ENCODE results near the gene CAB39. TPM values are rescaled to one million over a fixed set of nuclear protein-coding genes. Genes with fewer than 3 reads are reported as not detected.

The CAB39 gene
- total RNA-seq, 1 donor from 2014 or later: 68.6 TPM

DNA sequence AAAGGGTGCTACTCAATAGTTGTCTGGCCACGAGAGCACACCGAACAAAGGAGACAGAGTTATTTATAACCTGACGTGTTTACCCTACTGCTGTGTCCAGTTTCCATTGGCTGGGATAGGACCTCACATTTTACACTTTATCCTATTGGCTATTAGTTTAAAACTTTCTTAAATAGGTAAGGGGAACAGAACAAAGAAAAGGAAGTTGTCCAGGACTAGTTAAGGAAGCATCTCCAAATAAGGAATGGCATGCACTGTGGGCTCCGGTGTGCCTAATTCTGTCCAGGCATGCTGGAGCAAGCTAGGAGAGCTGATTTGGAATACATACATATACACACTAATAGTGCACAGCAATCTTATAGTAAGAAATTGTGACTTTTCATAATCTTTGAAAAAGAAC is 72.2 kb downstream of the CAB39 start:
- Mint-ChIP-seq H3K9me3 (peaks cover 15% of the 10 kb centered on the region), H3K4me3 (no peak overlapping the region), H3K4me1 (peaks cover 37% of the 10 kb centered on the region), H3K36me3 (ENCODE audit: low read depth) (peaks cover 73% of the 10 kb centered on the region), H3K27ac (no peak overlapping the region), H3K27me3 (no peaks in the 10 kb centered on the region)
- ATAC-seq (ENCODE audit: low read depth) (no peak), DNase-seq (no peak)
- intact Hi-C loops (cut with micrococcal nuclease): no loop called here
- POLR2A ChIA-PET: no interaction called here
- CTCF ChIA-PET: no interaction called here
- TF ChIP-seq, protein P1, sequence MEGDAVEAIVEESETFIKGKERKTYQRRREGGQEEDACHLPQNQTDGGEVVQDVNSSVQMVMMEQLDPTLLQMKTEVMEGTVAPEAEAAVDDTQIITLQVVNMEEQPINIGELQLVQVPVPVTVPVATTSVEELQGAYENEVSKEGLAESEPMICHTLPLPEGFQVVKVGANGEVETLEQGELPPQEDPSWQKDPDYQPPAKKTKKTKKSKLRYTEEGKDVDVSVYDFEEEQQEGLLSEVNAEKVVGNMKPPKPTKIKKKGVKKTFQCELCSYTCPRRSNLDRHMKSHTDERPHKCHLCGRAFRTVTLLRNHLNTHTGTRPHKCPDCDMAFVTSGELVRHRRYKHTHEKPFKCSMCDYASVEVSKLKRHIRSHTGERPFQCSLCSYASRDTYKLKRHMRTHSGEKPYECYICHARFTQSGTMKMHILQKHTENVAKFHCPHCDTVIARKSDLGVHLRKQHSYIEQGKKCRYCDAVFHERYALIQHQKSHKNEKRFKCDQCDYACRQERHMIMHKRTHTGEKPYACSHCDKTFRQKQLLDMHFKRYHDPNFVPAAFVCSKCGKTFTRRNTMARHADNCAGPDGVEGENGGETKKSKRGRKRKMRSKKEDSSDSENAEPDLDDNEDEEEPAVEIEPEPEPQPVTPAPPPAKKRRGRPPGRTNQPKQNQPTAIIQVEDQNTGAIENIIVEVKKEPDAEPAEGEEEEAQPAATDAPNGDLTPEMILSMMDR (IDR thresholded peaks at IDR 0.05): no peak

GRCh38 chr2:230785346-230785745 is 72.7 kb downstream of the CAB39 start:
- peak overlapping the region; percentile 17 for H3K4me3 Mint-ChIP-seq
- peaks cover 74% of the 10 kb centered on the region for H3K36me3 Mint-ChIP-seq (ENCODE audit: low read depth)
- peaks cover 37% of the 10 kb centered on the region for H3K4me1 Mint-ChIP-seq
- TF ChIP-seq, protein P1 (IDR thresholded peaks at IDR 0.05): no peak
- DNase-seq (no peak), ATAC-seq (ENCODE audit: low read depth) (no peak)
- H3K27me3 Mint-ChIP-seq: no peaks in the 10 kb centered on the region
- CTCF ChIA-PET: no interaction called here
- no peak overlapping the region for H3K27ac Mint-ChIP-seq
- POLR2A ChIA-PET: interaction anchor here (0.6 kb wide), 1 partner anchor 122 kb away, joined by 3 read pairs; no protein-coding TSS in a partner anchor
- H3K9me3 Mint-ChIP-seq: peaks cover 15% of the 10 kb centered on the region
- intact Hi-C loops (cut with micrococcal nuclease): no loop called here

- no peak overlapping the region for H3K27ac Mint-ChIP-seq
- intact Hi-C loops (cut with micrococcal nuclease): no loop called here
- ATAC-seq (ENCODE audit: low read depth) (no peak), DNase-seq (no peak)
- peaks cover 79% of the 10 kb centered on the region for H3K36me3 Mint-ChIP-seq (ENCODE audit: low read depth)
- ChIA-PET POLR2A (no interaction called here), CTCF (interaction anchor here (1.2 kb wide), 1 partner anchor 12 kb away, joined by 3 read pairs; no protein-coding TSS in a partner anchor)
- H3K4me3 Mint-ChIP-seq: no peak overlapping the region
- H3K9me3 Mint-ChIP-seq: peaks cover 15% of the 10 kb centered on the region
- TF ChIP-seq, protein P1 (IDR thresholded peaks at IDR 0.05): no peak
- no peaks in the 10 kb centered on the region for H3K27me3 Mint-ChIP-seq
- H3K4me1 Mint-ChIP-seq: peaks cover 28% of the 10 kb centered on the region
Measured at GRCh38 chr2:230787101-230787500, 74.5 kb downstream of the CAB39 start.

DNA sequence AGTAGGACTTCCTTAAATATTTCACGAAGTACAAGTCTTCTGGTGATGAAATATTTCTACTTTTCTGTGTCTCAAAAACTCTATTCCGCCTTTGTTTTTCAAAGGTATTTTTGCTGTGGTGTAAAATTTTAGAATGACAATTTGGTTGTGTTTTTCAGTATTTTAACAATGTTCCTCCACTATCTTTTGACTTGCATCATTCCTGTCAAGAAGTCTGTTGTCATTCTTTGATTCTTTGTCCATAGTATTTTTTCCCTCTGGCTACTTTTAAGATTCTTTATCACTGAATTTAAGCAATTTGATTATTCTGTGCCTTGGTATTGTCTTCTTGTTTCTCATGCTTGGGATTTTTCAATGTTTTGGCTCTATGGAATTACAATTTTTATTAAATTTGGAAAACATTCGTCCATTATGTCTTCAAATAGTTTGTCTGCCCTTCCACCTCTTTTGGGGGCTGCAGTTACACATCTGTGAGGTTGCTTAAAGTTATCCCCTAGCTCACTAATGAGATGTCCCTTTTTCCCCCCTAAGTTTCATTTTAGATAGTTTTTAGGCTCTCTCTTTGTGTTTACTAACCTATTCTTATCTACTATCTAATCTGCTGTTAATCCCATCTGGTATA is 76.0 kb downstream of the CAB39 start:
- no peaks in the 10 kb centered on the region for H3K27me3 Mint-ChIP-seq
- TF ChIP-seq, protein P1 (IDR thresholded peaks at IDR 0.05): no peak
- H3K4me3 Mint-ChIP-seq: no peak overlapping the region
- ChIA-PET POLR2A (no interaction called here), CTCF (no interaction called here)
- H3K27ac Mint-ChIP-seq: peak overlapping the region; percentile 62
- H3K36me3 Mint-ChIP-seq (ENCODE audit: low read depth): peaks cover 83% of the 10 kb centered on the region
- peaks cover 15% of the 10 kb centered on the region for H3K9me3 Mint-ChIP-seq
- DNase-seq (no peak), ATAC-seq (ENCODE audit: low read depth) (no peak)
- intact Hi-C loops (cut with micrococcal nuclease): no loop called here
- H3K4me1 Mint-ChIP-seq: peaks cover 33% of the 10 kb centered on the region

DNA sequence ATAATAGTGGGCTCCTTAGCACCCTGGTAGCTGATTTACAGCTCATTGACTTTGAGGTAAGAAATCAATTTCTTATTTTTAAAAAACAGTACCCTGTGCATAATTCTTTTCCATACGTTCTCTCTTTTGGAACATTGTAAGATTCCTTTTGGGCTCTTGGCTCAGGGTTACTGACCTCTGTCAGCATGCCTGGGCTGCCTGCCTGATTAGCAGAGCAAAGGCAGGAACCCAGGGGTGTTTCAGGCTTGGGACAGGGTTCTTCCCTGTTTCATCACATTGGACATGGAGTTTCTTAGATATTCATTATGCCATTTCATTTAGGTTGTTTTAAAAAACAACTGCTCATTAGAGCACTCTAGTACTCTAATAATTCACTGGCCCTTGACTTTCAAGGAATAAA is 78.3 kb downstream of the CAB39 start:
- H3K27ac Mint-ChIP-seq: peak overlapping the region; percentile 30
- peaks cover 12% of the 10 kb centered on the region for H3K9me3 Mint-ChIP-seq
- no peak overlapping the region for H3K4me3 Mint-ChIP-seq
- intact Hi-C loops (cut with micrococcal nuclease): no loop called here
- CTCF ChIA-PET: no interaction called here
- ATAC-seq (ENCODE audit: low read depth) (no peak), DNase-seq (no peak)
- TF ChIP-seq, protein P1 (IDR thresholded peaks at IDR 0.05): no peak
- no peaks in the 10 kb centered on the region for H3K27me3 Mint-ChIP-seq
- H3K4me1 Mint-ChIP-seq: peaks cover 27% of the 10 kb centered on the region
- H3K36me3 Mint-ChIP-seq (ENCODE audit: low read depth): peaks cover 78% of the 10 kb centered on the region
- POLR2A ChIA-PET: no interaction called here

Measured in activated B cell treated with CpG ODN at 0.5 μM for 24 hours (primary cell).